HG03103 (cell line): ENCODE data around the gene PC.
A peak's percentile ranks its signal among the peaks of the same experiment; 100 is the strongest.

Experiments used
- ATAC-seq: cut with Tn5 transposase; IDR thresholded peaks from one replicate; pipeline ENCODE4 v1.9.1; 2021; ENCODE audit warnings: low read depth; ENCODE audit not compliant: unreplicated experiment

Gene PC

DNA sequence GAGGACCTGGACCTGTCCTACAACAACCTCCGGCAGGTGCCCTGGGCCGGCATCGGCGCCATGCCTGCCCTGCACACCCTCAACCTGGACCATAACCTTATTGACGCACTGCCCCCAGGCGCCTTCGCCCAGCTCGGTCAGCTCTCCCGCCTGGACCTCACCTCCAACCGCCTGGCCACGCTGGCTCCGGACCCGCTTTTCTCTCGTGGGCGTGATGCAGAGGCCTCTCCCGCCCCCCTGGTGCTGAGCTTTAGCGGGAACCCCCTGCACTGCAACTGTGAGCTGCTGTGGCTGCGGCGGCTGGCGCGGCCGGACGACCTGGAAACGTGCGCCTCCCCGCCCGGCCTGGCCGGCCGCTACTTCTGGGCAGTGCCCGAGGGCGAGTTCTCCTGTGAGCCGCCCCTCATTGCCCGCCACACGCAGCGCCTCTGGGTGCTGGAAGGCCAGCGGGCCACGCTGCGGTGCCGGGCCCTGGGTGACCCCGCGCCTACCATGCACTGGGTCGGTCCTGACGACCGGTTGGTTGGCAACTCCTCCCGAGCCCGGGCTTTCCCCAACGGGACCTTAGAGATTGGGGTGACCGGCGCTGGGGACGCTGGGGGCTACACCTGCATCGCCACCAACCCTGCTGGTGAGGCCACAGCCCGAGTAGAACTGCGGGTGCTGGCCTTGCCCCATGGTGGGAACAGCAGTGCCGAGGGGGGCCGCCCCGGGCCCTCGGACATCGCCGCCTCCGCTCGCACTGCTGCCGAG, 99.8 kb downstream of the PC start:
- ATAC-seq = no peak

DNA sequence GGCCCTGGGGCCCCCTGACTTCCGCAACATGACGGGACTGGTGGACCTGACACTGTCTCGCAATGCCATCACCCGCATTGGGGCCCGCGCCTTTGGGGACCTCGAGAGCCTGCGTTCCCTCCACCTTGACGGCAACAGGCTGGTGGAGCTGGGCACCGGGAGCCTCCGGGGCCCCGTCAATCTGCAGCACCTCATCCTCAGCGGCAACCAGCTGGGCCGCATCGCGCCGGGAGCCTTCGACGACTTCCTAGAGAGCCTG, 100.3 kb downstream of the PC start:
- no peak for ATAC-seq

DNA sequence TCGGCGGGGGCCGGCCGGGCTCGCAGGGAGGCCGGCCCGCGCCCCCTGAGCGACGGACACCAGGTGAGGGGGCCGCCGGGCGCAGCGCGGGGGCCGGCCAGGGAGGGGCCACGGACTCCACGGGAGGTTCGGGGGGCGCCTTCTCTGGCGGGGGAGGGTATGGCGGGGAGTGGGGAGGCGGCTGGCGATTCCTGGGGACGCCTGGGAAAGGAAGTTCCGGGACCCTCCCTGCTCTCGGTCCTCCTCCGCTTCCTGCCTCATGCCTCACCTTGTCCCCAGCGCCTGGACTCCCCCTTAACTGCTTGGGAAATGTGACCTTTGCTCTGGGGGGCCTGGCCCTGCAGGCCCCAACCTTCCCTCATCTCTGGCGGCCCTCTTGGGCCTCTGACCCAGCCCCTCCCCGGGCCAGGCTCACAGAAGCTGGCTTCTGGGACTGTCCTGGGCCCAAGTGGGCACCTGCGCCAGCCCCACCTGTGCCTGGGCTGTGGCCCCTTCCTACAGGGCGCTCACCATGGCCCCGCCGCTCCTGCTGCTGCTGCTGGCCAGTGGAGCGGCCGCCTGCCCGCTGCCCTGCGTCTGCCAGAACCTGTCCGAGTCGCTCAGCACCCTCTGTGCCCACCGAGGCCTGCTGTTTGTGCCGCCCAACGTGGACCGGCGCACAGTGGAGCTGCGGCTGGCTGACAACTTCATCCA, 100.8 kb downstream of the PC start:
- no peak for ATAC-seq

DNA sequence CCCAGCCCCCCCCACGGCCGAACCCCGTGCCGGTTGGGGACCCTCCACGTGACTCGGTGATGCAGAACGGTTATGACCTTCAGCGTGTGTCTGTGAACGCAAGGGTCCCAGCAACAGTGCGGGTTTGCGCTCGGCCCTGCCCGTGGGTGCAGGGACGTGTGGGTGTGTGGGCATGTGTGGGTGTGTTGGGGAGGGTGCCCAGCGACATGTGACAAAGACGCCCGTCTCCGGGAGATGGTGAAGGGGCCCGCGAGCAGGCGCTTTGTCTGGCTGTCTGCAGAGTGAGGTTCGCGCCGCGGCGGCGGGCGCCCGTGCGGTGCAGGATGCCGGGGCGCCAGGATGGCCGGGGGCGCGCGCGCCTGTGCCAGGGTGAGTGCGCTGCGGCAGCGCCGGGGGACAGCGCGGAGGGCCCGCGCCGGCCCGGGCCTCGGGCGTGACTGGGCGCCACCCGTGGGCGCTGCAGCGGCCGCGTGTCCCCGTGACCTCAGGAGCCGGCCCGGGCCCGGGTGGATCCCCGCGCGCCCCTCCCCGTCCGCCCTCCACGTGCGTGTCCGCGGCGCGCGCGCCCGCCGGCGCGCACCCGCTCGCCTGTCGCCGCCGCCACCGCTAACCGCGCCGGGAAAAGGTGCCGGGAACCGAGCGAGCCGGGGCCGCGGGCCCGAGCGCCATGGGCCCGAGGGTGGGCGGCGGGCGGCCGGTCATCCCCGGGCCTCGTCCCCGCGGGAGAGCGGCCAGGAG, 101.5 kb downstream of the PC start, which contains the start of gene LRFN4:
TSS of gene LRFN4 (plus strand) at position 569 of the 738 bp plus-strand sequence. CDS start 681 bp downstream, outside the sequence.
- peak; percentile 30 for ATAC-seq

DNA sequence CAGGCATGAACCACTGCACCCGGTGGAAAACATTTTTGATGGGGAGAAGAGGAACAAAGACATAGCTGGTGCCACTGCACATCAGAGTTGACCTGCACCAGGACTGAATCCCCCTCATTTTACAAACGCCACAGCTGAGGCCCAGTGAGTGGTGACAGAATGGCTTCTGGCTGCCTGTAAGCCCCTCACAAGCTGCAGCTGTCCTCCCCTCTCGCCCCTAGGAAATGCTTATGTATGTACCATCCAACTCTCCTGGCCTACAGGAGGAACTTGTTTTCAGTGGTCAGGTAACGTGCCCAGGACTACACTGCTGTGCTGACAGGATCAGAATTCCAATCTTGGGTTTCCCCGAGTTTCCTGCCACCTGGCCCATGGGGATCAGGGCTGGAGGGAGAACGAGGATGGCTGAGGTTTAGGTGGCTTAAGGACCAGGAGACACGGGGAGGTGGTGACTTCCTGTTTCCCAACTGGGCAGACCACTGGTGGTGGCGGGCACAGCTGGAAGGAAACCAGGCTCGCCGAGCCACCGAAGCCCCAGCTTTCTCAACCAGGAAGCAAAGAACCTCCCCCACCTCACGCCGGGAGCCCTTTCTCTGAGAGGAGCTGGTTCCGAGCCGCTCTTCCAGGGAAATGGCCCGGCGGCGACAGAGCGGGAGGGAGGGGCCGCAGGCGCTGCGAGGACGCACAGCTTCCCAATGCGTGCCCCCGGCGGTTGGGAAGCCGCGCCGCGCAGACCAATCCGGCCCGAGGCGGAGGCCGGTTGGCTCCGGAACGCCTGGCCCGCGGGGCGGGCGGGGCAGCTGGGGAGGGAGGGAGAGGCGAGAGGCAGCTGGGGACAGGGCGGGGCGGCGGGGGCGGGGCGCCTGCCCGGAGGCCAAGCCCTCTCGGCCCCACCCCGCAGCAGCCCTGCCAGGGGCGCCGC, 102.3 kb downstream of the PC start:
- ATAC-seq = peak; percentile 71

DNA sequence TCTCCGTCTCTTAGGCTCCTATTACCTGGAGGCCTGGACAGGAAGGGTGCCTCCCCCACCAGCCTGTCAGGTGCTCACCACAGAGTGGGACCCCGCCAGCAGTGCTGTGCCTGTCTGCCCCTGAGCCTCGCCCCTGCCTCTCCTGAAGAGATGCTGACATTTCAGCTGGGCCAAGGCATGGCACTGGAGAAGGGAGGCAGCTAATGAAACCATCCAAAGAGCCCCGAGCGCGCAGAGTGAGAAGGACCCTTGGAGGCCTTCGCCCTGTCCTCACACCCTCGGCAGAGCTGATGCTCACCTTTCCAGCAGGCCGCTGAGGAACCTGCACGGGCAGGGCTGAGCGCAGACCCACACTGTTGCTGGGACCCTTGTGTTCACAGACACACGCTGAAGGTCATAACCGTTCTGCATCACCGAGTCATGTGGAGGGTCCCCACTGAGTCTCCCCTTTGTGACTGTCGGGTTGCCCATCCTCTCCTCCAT, 103.4 kb downstream of the PC start:
- ATAC-seq = no peak

DNA sequence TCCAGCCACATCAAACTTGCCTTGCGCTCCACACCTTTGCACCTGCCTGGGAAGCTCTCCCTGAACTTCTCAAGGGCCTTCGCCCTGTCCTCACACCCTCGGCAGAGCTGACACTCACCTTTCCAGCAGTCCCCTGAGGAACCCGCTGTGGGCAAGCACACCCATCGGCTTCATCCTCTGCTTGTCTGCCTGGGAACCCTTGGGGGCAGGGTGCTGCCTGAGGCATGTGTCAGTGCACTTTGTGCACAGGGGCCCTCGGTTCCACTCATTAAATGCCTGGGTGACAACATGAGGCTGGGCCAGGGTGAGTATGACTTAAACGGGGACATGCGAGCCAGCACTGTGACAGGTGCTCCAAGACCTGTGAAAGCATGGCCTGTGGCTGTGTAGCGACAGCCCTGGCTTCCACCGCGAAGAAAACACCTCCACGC, 103.9 kb downstream of the PC start:
- ATAC-seq = no peak

DNA sequence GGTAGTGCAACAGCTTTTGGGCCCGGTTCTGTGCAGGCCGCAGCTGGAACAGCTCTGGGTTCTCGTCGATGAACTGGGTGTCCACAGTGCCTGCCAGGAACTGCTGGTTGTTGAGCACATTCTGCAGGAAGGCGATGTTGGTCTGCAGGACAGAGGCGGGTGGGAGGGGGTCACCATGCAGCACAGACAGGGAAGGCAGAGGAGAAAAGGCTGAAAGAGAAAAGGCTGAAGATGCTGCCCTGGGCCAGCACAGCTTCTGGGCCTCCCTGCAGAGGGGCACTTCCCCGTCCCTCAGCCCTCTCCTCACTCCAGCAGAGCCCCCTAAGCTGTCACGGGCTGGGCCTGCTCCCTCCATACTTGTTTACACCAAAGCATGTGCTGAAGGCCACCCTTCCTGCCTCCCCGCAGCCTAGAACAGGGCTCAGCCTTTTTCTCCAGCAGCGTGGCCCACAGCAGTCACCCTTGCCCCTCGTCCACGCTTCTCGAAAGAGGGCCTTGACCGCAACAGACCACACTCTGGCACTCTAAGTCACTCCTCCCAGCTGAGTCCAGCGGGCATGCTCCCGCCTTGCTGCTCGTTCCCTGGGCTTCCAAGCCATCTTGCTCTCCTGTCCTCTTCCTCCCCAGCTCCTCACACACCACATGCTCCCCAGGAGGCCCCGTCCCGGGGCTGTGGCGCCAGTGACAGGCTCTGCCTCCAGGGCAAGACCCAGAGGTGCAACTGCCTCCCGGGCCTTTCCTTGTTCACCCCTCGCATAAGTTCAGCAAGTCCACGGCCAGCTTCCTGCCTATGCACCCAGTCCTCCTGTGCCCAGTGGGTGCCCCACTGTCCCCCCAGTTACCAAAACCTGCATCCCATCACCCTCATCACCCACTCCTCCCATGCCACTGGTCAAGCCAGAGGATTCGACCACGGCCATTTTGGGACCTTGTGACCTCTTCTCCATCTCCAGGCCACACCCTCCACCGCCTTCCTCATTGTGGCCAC, 104.6 kb downstream of the PC start:
- ATAC-seq = no peak

DNA sequence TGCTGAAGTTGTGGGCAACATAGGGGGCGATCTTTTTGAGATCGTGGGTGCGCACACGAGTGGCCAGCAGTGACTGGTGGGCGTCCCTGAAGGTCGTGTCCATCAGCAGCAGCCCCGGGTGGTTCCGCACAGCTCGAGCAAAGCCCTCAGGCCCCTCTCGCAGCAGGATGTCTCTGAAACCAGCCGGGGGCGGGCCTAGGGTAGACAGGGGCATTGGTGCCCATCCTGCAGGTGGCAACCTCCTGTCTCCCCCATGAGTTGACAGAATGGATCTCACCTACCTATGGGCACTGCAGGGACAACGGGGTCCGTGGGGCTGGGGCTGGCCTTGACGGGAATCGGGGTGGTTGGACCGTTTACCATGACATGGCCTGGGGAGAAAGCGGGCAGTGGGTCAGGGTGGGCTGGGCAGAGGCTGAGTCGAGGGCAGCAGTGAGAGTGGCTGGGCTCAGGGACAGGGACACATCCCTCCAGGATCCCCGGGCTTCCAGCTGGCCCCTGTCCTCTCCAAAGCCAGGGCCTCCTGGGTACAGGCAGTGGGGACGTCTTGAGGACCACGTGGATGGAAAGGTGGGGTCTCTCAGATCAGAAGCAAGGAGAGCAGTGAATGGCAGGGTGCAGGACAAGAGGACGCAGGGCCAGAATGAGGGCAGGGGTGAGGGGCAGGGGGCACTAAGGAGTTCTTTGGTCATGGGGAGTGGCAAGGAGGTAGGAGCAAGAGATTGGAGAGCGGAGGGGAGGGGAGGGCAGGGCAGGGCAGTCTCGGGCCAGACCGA, 105.5 kb downstream of the PC start:
- no peak for ATAC-seq

DNA sequence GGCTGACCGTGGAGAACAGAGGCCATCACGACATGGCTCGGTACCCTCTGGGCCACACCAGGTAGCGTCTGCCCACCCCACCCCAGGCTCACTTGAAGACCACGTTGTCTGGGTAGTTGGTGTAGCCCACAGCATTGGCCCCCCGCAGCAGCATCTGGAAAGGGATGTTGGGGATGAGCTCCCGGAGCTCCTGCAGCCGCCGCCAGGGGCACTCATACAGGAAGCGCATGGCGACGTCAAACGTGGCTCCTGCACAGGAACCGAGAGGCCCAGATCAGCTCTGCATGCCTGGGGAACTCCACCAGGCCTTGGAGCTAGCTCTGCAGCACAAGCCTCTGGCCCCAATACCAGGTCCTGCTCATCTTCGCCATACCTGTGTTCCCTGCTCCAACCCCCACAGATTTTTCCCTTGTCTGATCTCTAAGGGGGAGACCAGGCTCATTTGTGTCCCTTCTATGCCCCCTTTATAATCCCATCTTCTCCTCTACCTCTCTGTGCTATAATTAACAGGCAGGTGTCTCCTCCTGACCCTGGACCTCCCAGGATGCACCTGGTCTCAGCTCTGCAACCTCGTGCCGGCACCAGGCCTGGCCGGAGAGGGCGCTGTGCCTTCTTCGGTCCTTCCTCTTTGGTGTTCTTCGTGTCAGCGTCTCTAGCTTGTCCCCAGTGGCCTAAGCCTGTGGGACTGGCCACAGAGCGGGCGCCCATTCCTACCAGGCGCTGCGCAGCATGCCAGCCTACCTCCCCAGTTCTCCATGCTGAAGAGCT, 106.3 kb downstream of the PC start:
- no peak for ATAC-seq

DNA sequence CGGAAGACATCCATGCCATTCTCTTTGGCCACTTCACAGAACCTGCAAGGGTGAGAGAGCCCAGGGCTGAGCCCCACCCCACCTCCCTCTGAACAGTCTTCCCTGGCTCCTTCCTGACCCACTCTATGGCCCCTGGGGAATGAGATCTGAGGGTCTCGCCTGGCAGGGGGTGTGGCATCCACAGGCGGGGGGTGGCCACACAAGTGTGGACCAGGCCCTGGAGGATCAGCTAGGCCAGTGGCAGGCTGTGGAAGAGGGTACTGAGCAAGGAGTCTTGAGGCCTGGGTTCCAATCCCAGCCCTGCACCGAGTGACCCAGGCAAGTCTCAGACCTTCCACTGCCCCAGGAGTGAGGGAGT, 107.0 kb downstream of the PC start:
- ATAC-seq = no peak

DNA sequence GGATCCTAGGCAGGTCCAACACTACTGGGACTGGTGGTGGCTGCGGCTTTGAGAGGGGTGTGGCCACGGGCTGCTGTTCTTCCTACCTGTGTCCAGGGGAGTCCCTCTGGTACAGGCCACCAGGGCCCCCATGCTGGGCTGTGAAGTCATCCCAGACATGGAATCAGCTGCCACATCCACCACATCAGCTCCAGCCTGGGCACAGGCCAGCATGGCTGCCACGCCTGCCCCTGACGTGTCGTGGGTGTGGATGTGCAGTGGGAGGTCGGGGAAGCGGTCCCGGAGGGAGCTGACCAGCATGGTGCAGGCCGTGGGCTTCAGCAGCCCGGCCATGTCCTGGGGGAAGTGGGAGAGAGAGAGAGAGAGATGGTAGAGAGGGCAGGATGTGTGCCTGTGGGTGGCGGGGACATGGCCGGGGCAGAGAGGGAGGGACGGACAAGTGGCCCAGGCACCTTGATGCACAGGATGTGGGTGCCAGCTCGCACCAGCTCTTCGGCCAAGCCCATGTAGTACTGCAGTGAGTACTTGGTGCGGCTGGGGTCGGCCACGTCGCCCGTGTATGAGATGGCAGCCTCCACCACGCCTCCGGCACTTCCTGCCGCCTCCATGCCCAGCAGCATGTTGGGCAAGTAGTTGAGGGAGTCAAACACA, 107.5 kb downstream of the PC start:
- no peak for ATAC-seq

DNA sequence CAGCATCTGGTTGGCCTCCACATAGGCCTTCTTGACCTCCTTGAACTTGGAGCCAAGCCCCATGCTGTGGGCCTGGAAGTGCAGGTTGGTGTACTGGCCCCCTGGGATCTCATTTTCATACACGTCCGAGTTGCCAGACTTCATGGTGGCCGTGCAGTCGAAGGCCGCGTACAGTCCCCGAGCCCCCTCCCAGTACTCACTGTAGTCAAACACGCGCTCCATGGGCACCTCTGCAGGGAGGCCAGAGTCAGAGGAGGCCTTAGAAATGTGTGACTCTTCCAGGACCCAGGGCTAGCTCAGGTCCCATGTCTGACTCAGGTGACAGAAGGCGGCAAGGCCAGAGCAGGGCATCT, 108.0 kb downstream of the PC start:
- ATAC-seq = no peak

DNA sequence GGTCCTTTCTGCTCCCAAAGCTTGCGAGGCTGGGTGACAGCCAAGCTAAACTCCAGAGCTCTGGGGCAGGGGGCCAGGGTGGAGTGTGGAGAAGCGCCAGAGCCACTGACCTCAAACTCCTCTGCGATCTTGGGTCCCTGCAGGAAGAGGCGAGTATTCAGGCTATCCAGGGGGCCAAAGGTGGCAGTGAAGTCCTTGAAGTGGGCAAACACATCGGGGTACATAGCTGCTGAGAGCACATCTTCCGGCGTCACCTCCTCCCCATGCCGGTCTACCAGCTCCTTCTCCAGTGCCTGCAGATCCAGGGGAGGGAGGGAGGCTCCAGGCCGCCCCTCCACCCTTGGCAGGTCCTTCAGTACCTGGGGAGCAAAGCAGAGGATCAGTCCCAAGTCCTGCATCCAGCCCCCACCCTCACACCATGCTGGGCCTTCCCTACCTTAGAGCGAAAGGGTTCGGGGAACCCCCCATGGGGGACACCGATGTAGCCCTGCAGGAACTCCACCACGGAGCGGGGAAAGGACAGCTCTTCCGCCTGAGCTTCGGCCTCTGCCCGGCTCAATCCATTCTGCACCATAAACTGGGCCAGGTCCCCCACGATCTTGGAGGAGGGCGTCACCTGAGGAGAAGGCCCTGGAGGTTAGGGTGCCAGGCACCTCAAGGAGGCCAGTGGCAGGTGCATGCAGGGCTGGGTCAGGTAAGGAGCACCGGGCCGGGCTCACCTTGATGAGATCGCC, 108.5 kb downstream of the PC start:
- ATAC-seq = no peak

DNA sequence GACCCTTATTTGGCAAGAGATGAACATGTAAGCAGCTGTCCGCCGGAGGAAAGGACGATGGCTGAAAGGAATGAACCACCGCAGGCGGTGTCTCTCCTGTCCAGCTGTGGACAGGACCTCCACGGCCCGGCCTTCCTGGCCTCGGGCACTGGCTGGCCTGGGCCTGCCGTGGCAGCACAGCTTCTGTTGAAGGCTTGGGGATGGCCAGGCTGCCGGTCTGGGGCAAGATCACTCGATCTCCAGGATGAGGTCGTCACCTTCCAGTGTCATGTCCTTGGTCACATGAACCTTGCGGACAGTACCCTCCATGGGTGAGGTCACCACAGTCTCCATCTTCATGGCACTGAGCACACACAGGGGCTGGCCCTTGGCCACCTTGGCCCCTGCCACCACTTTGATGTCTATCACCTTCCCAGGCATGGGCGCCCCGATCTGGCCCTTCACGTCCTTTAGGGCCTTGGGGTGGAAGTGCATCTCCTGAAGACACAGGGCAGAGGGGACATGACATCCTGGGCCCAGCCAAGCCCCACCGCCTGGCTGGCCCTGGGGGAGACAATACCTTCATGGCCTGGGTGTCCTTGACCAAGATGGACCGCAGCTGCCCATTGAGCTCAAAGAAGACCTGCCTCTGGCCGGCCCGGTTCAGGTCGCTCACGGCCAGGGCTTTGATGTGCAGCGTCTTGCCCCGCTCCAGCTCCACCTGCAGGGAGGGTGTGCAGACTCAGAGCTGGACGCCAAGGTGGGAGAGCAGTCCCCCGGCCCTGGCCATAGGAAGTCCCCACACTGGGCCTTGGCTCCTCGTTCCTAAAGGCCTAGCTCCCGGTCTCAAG, 109.3 kb downstream of the PC start:
- ATAC-seq = no peak
